Right lobe of liver (tissue), 4 donors: ENCODE measurements around the gene POTEB3.
"Not testable (repeated sequence)": the region's sequence is repeated elsewhere in the genome, so short reads cannot be mapped to it uniquely, and the experiment has no call there.

Experiments used
- CTCF ChIP-seq, 4 donors: fragments of 200-600 bp in 3 of 4; fragments of 450-650 bp in 1 of 4; IDR thresholded peaks; one replicate each; pipeline versions ENCODE4 v1.5.1 to v1.8.0; 2016 to 2022; ENCODE audit warnings: antibody characterized with exemption in 4 of 4, mild to moderate bottlenecking in 2 of 4
- POLR2A ChIP-seq: fragments of 450-650 bp; IDR thresholded peaks from one replicate; pipeline ENCODE4 v1.6.1; 2017; ENCODE audit warnings: antibody characterized with exemption, mild to moderate bottlenecking
- donor health status: DM: no; HTN: no; CAD: no.
- donor health status: DM: no; HTN: no; CAD: no.
- donor health status: DM: no; HTN: yes; CAD: no.

- not testable (repeated sequence) for TF ChIP-seq CTCF (IDR thresholded peaks at IDR 0.05); POLR2A
These were observed 54.3 kb downstream of the POTEB3 start for GRCh38 chr15:21385961-21386360.
